Kidney (tissue), 22 donors: ENCODE data around the gene PCYT1B. TPM values are rescaled to one million over a fixed set of nuclear protein-coding genes. Genes with fewer than 3 reads are reported as not detected.

Experiments used
- DNase-seq, 5 donors: peaks; one replicate each; pipeline ENCODE4 v3.0.0-alpha.2; 2013 to 2020
- FAIRE-seq: peaks from 2 replicates; lab custom pipeline; 2012; peaks lifted over from hg19 to GRCh38; lab: Jason Lieb, UNC
- H3K27ac ChIP-seq, 2 donors: one replicate each; pipeline ENCODE4 v1.7.0; 2013; ENCODE audit warnings: low read depth in 2 of 2, low read length in 2 of 2, inconsistent platforms in 1 of 2
- H3K27me3 ChIP-seq: one replicate; pipeline ENCODE4 v1.7.1; 2013; ENCODE audit warnings: low read length, inconsistent platforms; ENCODE audit not compliant: control insufficient read depth, insufficient read depth
- H3K36me3 ChIP-seq, 3 donors: one replicate each; pipeline versions ENCODE4 v1.7.0 to v1.7.1; 2013; ENCODE audit warnings: low read length in 3 of 3, control low read depth in 1 of 3, inconsistent platforms in 1 of 3; ENCODE audit not compliant: insufficient read depth in 3 of 3, control insufficient read depth in 2 of 3
- H3K4me1 ChIP-seq, 3 donors: one replicate each; pipeline versions ENCODE4 v1.7.0 to v1.7.1; 2013; ENCODE audit warnings: low read length in 3 of 3, inconsistent platforms in 1 of 3, low read depth in 1 of 3; ENCODE audit not compliant: control insufficient read depth in 2 of 3, insufficient read depth in 2 of 3
- H3K4me3 ChIP-seq, 3 donors: one replicate each; pipeline versions ENCODE4 v1.7.0 to v1.8.1; 2013; ENCODE audit warnings: low read length in 3 of 3, control low read depth in 1 of 3, inconsistent platforms in 1 of 3
- H3K9ac ChIP-seq, 3 donors: one replicate each; pipeline versions ENCODE4 v1.7.0 to v1.7.1; 2013; ENCODE audit warnings: low read length in 3 of 3, control low read depth in 1 of 3, inconsistent platforms in 1 of 3
- H3K9me3 ChIP-seq, 3 donors: one replicate each; pipeline versions ENCODE4 v1.7.0 to v1.7.1; 2013; ENCODE audit warnings: low read length in 3 of 3, control low read depth in 1 of 3, inconsistent platforms in 1 of 3; ENCODE audit not compliant: control insufficient read depth in 2 of 3, insufficient read depth in 1 of 3
- CTCF ChIP-seq: IDR thresholded peaks from 3 replicates; pipeline ENCODE4 v1.5.1; 2012; ENCODE audit warnings: mild to moderate bottlenecking, moderate library complexity, borderline replicate concordance; ENCODE audit not compliant: insufficient read depth; ENCODE audit errors: extremely low read depth
- intact Hi-C: fragments of 100-400 bp; cut with DNase I; formaldehyde crosslinking; loops from one replicate; pipeline ENCODE4 v1.11.1; 2022
- long read RNA-seq, 10 donors: library from polyadenylated mRNA in 1 of 10; unstranded in 1 of 10; transcript quantifications; one replicate each; pipeline ENCODE4 v2.0.0 and lab custom pipeline, GENCODE V29; 2021 to 2026
- polyA plus RNA-seq: library from polyadenylated mRNA; stranded (reverse); fragments of 350-450 nt; fragmentation: Illumina TruSeq; extraction: RNeasy Lipid Tissue Mini Kit (QIAGEN cat#74804); gene quantifications from one replicate; pipeline ENCODE4 v1.2.3, GENCODE V29; 2014; ENCODE audit warnings: low read depth, low replicate concordance; ENCODE audit not compliant: insufficient read depth
- total RNA-seq: library from RNA; stranded (reverse); fragmentation: NEBNext Ultra II Directional; extraction: Animal tissue kit (Norgen Biotek cat#: 25700); gene quantifications from one replicate; pipeline ENCODE4 v1.2.1, GENCODE V29; 2021
- donor health status: control.
- donor health status: control.
- donor health status: control.
- donor health status: control.
- donor health status: control.
- donor health status: DM: yes; HTN: yes; CAD: no.
- donor health status: Normal renal cell carcinoma (clear cell type).

The PCYT1B gene
- 0.13 TPM for total RNA-seq
- polyA plus RNA-seq: 0.26 TPM
- long read RNA-seq, donor 1: 0 reads
- long read RNA-seq, donor 2: 0 reads
- long read RNA-seq, donor 3: 0 reads
- long read RNA-seq, donor 4: 0 reads
- long read RNA-seq, donor 5: 0 reads
- long read RNA-seq, donor 6: 0 reads
- long read RNA-seq, donor 7: 0 reads
- long read RNA-seq, donor 8: 0 reads
- long read RNA-seq, donor 9: 0 reads
- long read RNA-seq, donor 10, partial matches to known transcripts: 0 of 2 reads
- long read RNA-seq, donor 10, other reads (novel, unspliced or antisense): 0 of 2 reads

- no peak within 1 kb of the TSS for H3K27ac ChIP-seq
- TF ChIP-seq CTCF: no peak
- no peak within 1 kb of the TSS for H3K9ac ChIP-seq
- FAIRE-seq: no peak
- H3K27me3 ChIP-seq: peaks cover 2% of the 10 kb centered on the region
- DNase-seq: peak; percentile 69 to 92 (median 88)
- H3K4me3 ChIP-seq: peak within 1 kb of the TSS in 2 of 3 donors; percentile 21 to 60
- peaks cover 0 to 4% (median 0%) of the 10 kb centered on the region in 3 donors for H3K4me1 ChIP-seq
- no peaks in the 10 kb centered on the region for H3K36me3 ChIP-seq
- intact Hi-C loops: no loop called here
- H3K9me3 ChIP-seq: no peaks in the 10 kb centered on the region
Measured at GRCh38 chrX:24647257-24648058, at the start of gene PCYT1B. PCYT1B (minus strand) TSS chrX:24647347; CDS start chrX:24647105, 242 bp downstream.

- Histone ChIP-seq H3K27ac (no peak overlapping the region), H3K4me3 (no peak overlapping the region), H3K27me3 (no peaks in the 10 kb centered on the region), H3K4me1 (no peaks in the 10 kb centered on the region), H3K9me3 (no peaks in the 10 kb centered on the region), H3K9ac (no peak overlapping the region), H3K36me3 (no peaks in the 10 kb centered on the region)
- TF ChIP-seq CTCF: no peak
- FAIRE-seq (no peak), DNase-seq (no peak)
- intact Hi-C loops: no loop called here
Measured at GRCh38 chrX:24696294-24696693, 49.1 kb upstream of the PCYT1B start.

- Histone ChIP-seq H3K27me3 (no peaks in the 10 kb centered on the region), H3K4me3 (no peak overlapping the region), H3K9ac (peak overlapping the region in 1 of 3 donors; percentile 51), H3K9me3 (no peaks in the 10 kb centered on the region), H3K36me3 (no peaks in the 10 kb centered on the region), H3K27ac (no peak overlapping the region), H3K4me1 (no peaks in the 10 kb centered on the region)
- intact Hi-C loops: no loop called here
- no peak for TF ChIP-seq CTCF
- FAIRE-seq: no peak
- DNase-seq: no peak
Measured at GRCh38 chrX:24694825-24695224, 47.7 kb upstream of the PCYT1B start.
